GM10847 (cell line): ENCODE data around the gene TRIM46.

Experiments used
- POLR2A ChIP-seq: IDR thresholded peaks from 2 replicates; pipeline ENCODE4 v1.6.1; 2011; ENCODE audit not compliant: insufficient read length; ENCODE audit errors: extremely low read depth

Gene TRIM46

DNA sequence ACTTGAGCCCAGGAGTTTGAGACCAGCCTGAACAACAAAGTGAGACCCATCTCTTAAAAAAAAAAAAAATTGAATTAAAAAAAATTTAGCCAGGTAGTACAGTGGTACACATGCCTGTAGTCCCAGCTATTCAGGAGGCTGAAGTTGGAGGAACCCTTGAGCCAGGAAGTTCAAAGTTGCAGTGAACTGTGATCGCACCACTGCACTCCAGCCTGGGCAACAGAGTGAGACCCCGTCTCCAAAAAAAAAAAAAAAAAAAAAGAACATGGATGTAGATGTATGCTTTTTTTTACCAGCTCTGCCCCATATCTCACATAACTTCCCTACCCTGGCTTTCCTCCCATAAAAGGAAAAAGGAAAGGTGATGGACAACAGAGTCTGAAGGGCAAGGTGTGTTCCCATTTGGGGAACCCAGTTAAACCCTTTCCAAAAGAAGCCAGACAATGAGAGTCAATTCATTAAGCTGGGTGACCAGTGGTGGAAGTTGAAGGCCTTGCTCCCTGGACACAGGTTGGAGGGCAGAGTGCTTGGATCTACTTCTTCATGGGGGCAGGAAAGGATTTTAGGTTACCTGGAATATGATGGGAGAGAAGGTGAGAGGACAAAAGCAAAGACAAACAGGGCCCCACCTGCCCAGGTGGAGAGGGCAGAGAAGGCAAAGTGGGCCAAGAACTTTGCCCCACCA lies 3.4 kb upstream of the TRIM46 start:
- TF ChIP-seq POLR2A = no peak

DNA sequence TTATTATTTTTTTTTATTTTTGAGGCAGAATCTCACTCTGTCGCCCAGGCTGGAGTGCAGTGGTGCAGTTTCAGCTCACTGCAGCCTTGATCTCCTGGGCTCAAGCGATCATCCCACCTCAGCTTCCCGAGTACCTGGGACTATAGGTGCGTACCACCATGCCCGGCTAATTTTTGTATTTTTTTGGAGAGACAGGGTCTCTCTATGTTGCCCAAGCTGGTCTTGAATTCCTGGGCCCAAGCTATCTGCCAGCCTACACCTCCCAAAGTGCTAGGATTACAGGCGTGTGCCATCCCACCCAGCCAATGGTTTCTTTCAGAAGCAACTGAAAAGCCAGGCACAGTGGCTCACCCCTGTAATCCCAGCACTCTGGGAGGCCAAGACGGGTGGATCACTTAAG lies 2.8 kb upstream of the TRIM46 start:
- no peak for TF ChIP-seq POLR2A

DNA sequence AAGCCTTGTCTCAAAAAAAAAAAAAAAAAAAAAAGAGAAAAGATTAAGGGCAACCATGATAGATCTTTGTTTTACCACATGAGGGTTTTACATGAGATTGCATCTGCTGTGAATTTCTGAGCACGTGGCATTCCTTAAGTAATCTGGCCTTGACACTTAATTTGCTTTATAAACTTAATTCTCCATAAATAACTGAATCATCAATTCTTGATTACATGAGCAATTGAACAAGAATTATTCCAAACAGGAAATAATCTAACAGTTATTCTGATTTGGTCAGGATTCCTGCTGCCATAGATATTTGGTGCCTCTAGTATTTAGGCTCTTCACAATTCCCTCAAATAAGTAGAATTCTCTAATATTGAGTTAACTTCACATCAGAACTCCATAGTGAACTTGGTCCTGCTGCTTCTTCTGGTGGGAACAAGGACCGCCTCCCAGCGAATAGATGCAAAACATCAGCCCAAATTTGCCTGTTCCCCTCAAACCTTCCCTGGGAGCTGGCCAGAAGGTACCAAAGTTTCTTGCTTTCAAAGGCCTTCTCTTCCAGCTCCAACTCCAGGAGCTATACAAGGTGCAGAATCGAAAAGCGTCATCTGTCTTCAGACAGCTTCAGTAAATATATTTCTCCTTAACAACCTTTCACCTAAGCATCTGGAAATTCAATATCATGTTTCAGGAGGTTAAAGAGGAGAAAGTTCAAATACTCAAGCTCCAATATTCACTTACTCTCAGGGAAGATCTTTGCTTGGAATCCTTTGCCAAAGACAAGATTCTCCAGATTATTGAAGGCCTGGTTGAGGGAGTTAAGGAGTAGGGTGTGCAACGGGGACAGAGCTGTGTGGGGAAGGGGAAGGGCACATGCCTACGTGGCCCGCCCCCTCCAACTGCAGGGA lies 1.6 kb upstream of the TRIM46 start:
- no peak for TF ChIP-seq POLR2A

DNA sequence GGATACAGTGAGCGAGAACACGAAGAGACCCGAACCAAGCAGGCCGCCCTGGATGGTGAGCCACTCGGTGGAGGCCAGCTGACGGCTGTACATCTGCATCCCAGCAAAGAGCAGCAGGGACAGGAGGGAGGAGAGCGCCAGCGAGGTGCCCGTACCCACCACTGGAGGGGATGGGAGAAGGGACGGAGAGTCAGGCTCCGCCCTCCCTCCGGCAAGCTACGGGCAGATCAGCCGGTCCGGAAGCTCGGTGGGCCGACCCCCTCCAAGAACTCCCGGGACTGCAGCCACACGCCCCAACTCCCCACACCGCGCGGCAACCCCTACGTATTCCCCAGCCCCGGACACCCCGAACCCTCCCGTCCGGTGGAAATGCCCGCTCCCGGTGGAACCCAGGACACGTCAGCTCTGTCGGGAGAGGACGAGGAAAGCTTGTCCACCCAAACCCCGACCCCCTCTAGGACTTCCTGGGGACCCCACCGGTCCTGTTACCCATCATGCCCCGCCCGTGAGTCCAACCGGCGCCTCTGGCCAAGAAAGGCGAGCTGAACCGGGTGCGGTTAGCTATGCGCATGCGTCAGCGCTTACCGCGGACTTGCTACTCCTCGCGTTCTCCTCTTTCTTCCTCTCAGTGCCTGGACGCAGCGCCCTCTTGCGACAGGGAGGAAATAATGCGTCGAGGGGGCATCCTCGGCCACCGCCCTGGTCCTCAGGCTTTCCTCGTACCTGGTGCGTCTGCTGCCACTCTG lies 744 bp upstream of the TRIM46 start, which contains the start of gene KRTCAP2:
KRTCAP2 (minus strand) TSS at position 573 of the 746 bp plus-strand sequence; CDS start at position 493, 80 bp downstream.
- peak; percentile 82 for TF ChIP-seq POLR2A

DNA sequence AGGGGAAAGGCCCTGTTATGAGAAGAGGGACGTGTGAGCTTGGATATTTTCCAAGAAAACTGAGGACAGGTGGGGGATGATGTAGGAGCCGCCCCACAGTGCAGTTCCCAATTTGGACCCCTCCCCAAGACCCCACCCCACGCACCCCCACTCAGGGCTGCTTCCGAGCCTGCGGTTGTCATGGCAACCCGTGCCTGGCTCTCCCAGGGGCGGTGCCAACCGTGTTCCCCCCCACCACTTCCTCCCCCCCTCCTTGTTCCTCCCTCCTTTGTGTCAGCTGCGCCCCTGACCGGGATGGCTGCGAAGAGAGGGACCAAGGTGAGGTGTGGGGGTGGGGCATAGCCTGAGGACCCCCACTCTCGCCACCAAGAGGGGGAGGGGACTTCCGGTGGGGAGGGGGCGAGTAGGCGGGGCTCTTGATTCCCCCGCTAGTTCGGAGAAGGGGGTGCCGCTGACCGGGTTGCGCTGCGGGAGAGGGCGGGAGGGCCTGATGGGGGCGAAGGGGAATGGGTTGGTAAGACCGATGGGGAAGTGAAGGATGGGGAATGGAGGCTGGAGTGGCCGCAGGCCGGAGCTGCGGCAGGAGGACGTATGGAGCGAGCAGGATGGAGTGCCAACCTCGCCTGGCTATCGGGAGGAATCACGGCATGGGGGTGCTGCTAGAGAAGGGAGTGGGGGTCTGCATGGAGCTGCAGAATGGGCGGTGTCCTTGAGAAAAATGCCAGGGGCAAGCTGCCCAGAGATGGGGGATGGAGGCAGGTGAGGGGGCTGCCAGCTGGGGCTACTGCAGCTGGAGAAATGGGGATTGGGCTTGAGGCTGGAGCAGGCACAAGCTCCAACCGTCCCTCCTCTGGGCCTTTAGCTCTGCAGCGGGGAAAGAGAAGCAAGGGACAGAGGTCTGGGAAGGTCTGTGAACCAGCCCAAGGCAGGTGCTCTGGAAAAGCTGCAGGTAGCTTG lies 953 bp downstream of the TRIM46 start:
- no peak for TF ChIP-seq POLR2A

DNA sequence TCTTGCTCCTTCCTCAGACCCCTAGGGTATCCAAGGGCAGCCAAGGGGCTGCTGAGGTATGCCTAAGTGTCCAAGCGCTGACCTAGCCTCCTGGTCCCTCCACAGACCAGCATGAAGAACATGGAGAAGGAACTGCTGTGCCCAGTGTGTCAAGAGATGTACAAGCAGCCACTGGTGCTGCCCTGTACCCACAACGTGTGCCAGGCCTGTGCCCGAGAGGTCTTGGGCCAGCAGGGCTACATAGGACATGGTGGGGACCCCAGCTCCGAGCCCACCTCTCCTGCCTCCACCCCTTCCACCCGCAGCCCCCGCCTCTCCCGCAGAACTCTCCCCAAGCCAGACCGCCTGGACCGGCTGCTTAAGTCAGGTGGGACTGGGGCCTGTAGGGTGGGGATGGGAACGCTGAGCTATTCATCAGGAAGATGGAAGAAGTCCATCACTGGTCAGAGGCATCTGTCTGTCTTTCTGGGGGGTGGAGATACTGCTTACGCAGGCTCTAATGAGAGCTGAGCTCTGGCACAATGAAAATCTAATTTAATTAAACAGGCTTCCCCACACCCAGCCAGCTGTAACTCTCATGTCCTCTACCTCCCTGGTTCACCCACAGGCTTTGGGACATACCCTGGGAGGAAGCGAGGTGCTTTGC lies 1.8 kb downstream of the TRIM46 start:
- TF ChIP-seq POLR2A = no peak

DNA sequence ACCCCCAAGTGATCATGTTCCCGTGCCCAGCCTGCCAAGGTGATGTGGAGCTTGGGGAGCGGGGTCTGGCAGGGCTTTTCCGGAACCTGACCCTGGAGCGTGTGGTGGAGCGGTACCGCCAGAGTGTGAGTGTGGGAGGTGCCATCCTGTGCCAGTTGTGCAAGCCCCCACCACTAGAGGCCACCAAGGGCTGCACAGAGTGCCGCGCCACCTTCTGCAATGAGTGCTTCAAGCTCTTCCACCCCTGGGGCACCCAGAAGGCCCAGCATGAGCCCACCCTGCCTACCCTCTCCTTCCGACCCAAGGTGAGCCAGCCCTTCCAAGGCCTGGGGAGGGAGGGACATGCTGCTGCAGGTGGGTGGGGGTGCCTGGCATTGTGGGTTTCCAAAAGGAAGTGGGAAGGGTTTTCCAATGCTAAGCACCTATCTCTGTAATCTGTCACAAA lies 2.3 kb downstream of the TRIM46 start:
- no peak for TF ChIP-seq POLR2A

DNA sequence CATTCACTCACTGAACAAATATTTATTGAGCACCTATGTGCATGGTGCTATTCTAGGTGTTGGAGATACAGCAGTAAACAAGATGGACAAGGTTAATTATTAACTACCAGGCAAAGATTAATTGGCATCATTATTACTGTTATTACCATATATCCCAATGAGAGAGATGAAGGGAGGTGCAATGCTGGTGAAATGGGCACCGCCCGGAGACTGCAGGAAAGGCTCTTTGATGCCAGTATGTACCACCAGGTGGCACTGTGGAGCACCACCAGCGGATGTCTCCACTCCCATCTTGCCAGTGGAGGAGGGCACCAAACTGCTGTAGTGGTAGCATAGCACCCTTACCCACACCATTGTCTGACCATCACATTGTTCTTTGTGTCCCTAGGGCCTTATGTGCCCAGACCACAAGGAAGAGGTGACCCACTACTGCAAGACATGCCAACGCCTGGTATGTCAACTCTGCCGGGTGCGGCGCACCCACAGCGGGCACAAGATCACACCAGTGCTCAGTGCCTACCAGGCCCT lies 3.0 kb downstream of the TRIM46 start:
- TF ChIP-seq POLR2A = no peak

DNA sequence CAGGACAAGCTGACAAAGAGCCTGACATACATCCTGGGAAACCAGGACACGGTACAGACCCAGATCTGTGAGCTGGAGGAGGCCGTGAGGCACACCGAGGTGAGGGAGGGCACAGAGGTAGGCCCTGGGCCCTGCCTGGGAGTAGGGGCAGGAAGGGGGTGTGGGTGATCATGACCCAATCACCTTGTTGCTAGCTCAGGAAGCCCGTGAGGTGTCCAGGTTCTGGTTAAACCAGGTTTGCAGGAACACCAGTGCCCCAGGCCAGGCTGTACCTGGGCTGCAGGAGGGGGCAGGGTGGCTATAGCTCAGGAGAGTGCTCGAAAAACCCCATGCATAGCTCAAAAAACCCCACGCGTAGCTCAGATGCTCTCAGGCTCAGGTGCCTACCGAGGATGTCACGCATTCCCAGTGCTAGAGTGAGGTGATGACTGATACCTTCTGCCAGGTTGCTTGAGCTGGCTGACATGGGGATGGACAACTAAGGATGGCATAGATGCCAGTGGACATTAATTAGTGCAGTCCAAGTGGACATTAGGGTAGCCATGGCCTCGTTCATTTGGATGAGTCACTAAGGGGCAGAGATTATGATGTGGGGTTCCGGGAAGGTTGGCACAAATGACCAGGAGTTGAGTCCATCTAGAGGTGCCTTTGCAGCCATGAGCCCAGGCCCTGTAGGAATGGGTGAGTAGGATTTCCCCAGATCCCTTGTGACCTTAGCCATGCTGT lies 3.7 kb downstream of the TRIM46 start:
- TF ChIP-seq POLR2A = no peak

DNA sequence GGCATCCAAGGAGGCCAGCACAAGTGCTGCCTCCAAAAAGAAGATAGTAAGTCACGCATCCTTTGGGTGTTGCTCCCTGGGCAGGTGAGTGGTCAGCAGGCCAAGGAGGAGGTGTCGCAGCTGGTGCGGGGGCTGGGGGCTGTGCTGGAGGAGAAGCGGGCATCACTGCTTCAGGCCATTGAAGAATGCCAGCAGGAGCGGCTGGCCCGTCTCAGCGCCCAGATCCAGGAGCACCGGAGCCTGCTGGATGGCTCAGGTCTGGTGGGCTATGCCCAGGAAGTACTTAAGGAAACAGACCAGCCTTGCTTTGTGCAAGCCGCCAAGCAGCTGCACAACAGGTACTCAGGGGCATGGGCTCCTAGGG lies 4.3 kb downstream of the TRIM46 start:
- TF ChIP-seq POLR2A = no peak

DNA sequence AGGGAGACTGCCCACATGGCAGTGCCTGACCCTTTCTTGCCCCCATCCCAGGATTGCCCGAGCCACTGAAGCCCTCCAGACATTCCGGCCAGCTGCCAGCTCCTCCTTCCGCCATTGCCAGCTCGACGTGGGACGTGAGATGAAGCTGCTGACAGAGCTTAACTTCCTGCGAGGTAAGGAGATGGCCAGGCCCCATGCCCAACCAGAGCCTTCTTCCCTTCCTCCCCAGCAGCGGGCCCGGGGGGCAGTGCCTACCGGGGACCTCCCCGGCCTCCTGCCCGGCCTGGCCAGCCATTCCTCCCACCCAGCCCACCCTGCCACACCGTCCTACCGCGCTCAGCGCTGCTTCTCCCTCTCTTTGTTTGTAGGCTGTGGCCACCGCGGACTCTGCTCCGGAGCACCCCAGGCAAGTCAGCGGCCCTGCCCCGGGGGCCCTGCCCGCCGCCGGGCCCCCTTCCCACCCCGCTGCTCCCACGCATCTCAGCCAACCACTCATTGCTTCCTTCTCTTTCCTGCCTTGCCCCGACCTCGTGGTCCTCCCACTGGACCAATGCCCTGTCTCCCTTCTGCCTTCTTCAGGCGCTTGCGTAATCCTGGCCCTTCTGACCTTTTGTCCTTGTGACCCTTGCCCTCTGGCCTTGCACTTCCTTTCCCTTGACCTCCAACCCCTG lies 4.9 kb downstream of the TRIM46 start:
- no peak for TF ChIP-seq POLR2A
